Left lung (tissue), 10 donors: ENCODE measurements around the gene LIMA1. TPM values are rescaled to one million over a fixed set of nuclear protein-coding genes. Genes with fewer than 3 reads are reported as not detected.
"Not testable (repeated sequence)": the region's sequence is repeated elsewhere in the genome, so short reads cannot be mapped to it uniquely, and the experiment has no call there.

Experiments used
- ATAC-seq: fragments of 200-7000 bp; cut with Tn5 transposase; one replicate; pipeline ENCODE4 v1.9.1; 2020; ENCODE audit warnings: moderate library complexity
- DNase-seq, 4 donors: peaks; one replicate each; pipeline ENCODE4 v3.0.0-alpha.2; 2013 to 2020
- H3K27ac ChIP-seq, 2 donors: fragments of 200-600 bp; sonication (generic) in 1 of 2; one replicate each; pipeline versions ENCODE4 v1.5.0 to v1.8.0; 2020 to 2021
- H3K27me3 ChIP-seq, 2 donors: fragments of 200-600 bp; sonication (generic) in 1 of 2; one replicate each; pipeline versions ENCODE4 v1.5.0 to v1.8.0; 2020 to 2021
- H3K36me3 ChIP-seq, 2 donors: fragments of 200-600 bp; sonication (generic) in 1 of 2; one replicate each; pipeline versions ENCODE4 v1.5.0 to v1.8.0; 2020 to 2021
- H3K4me1 ChIP-seq, 2 donors: fragments of 200-600 bp; one replicate each; pipeline ENCODE4 v1.8.0; 2021
- H3K4me3 ChIP-seq, 2 donors: fragments of 200-600 bp; sonication (generic) in 1 of 2; one replicate each; pipeline versions ENCODE4 v1.5.0 to v1.8.0; 2020 to 2021; ENCODE audit warnings: mild to moderate bottlenecking in 1 of 2
- H3K9me3 ChIP-seq, 2 donors: fragments of 200-600 bp; sonication (generic) in 1 of 2; one replicate each; pipeline versions ENCODE4 v1.5.0 to v1.8.0; 2020 to 2021
- CTCF ChIP-seq, 2 donors: fragments of 200-600 bp; sonication (generic) in 1 of 2; IDR thresholded peaks; one replicate each; pipeline versions ENCODE4 v1.5.0 to v1.8.0; 2021; ENCODE audit warnings: antibody characterized with exemption in 2 of 2
- intact Hi-C, 2 donors: fragments of 100-400 bp; cut with DNase I; formaldehyde crosslinking; loops; one replicate each; pipeline versions ENCODE4 v1.11.2 to v1.14.2; 2022
- polyA plus RNA-seq, 6 donors: library from polyadenylated mRNA; unstranded; fragments of 120-200 nt; gene quantifications; one replicate each; pipeline ENCODE4 v1.2.1, GENCODE V29; 2013; ENCODE audit not compliant: insufficient read length in 6 of 6
- total RNA-seq, 2 donors: library from RNA; stranded (reverse); fragmentation: NEBNext Ultra II Directional; extraction: Animal tissue kit (Norgen Biotek cat#: 25700); gene quantifications; one replicate each; pipeline ENCODE4 v1.2.1, GENCODE V29; 2021
- donor health status: DM: no; HTN: yes; CAD: no.
- donor health status: DM: no; HTN: no; CAD: no.

Gene LIMA1
- total and polyA plus RNA-seq, 8 donors = 71.9 to 91.0 (median 81.9) TPM

- H3K36me3 ChIP-seq = peaks cover 0 to 13% of the 10 kb centered on the region in 2 donors
- DNase-seq (peak in 2 of 4 donors; percentile 79 to 83), ATAC-seq (peak; percentile 19)
- no peaks in the 10 kb centered on the region for H3K9me3 ChIP-seq
- no peak for TF ChIP-seq CTCF (IDR thresholded peaks at IDR 0.05)
- peaks cover 8 to 42% of the 10 kb centered on the region in 2 donors for H3K4me1 ChIP-seq
- intact Hi-C loops = no loop called here
- H3K27me3 ChIP-seq = no peaks in the 10 kb centered on the region
- H3K4me3 ChIP-seq = peak overlapping the region; percentile 35 to 44
- peak overlapping the region; percentile 63 to 81 for H3K27ac ChIP-seq
Measured at GRCh38 chr12:50221228-50222008, 61.9 kb downstream of the LIMA1 start.

GRCh38 chr12:50220363-50220995, 62.8 kb downstream of the LIMA1 start:
- peak overlapping the region; percentile 35 to 44 for H3K4me3 ChIP-seq
- no peaks in the 10 kb centered on the region for H3K9me3 ChIP-seq
- peak in 2 of 4 donors; percentile 61 to 69 for DNase-seq
- ATAC-seq = no peak
- H3K4me1 ChIP-seq = peaks cover 8 to 42% of the 10 kb centered on the region in 2 donors
- no peak for TF ChIP-seq CTCF (IDR thresholded peaks at IDR 0.05)
- H3K27me3 ChIP-seq = no peaks in the 10 kb centered on the region
- H3K27ac ChIP-seq = peak overlapping the region; percentile 63 to 81
- intact Hi-C loops = no loop called here
- H3K36me3 ChIP-seq = peaks cover 0 to 13% of the 10 kb centered on the region in 2 donors

GRCh38 chr12:50219544-50219943, 63.8 kb downstream of the LIMA1 start:
- Histone ChIP-seq H3K27ac (peak overlapping the region in 1 of 2 donors; percentile 81), H3K4me3 (peak overlapping the region; percentile 35 to 44), H3K36me3 (peaks cover 0 to 13% of the 10 kb centered on the region in 2 donors), H3K27me3 (no peaks in the 10 kb centered on the region), H3K9me3 (no peaks in the 10 kb centered on the region), H3K4me1 (peaks cover under 1 to 40% of the 10 kb centered on the region in 2 donors)
- intact Hi-C loops = no loop called here
- no peak for TF ChIP-seq CTCF (IDR thresholded peaks at IDR 0.05)
- DNase-seq = no peak
- no peak for ATAC-seq

GRCh38 chr12:50219001-50219400, 64.3 kb downstream of the LIMA1 start:
- H3K27me3 ChIP-seq, H3K27ac ChIP-seq, intact Hi-C loops, ATAC-seq, H3K9me3 ChIP-seq, DNase-seq: not testable (repeated sequence)
- H3K36me3 ChIP-seq = peaks cover 0 to 13% of the 10 kb centered on the region in 2 donors
- peaks cover 0 to 38% of the 10 kb centered on the region in 2 donors for H3K4me1 ChIP-seq
- peak overlapping the region; percentile 35 to 44 for H3K4me3 ChIP-seq

DNA sequence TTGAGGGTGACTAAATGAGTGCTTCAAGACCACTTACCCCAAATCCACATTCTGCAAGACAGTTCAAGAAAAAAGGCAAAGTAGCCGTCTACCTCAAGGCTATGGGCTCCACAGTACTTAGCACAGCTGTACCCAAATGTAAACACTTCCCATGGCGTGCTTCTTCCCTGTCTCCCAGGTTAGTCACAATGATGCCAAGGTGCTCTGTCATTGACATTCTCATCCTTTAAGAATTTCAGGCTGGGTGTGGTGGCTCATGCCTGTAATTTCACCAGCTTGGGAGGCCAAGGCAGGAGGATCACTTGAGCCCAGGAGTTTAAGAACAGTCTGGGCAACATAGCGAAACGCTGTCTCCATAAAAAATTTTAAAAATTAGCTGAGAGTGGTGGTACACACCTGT, 64.9 kb downstream of the LIMA1 start:
- H3K4me3 ChIP-seq = no peak overlapping the region
- H3K27ac ChIP-seq = no peak overlapping the region
- ATAC-seq = no peak
- no peak for TF ChIP-seq CTCF (IDR thresholded peaks at IDR 0.05)
- DNase-seq = no peak
- H3K36me3 ChIP-seq = peaks cover 0 to 13% of the 10 kb centered on the region in 2 donors
- no peaks in the 10 kb centered on the region for H3K27me3 ChIP-seq
- peaks cover 0 to 34% of the 10 kb centered on the region in 2 donors for H3K4me1 ChIP-seq
- no peaks in the 10 kb centered on the region for H3K9me3 ChIP-seq
- intact Hi-C loops = no loop called here
